GM23338 (cell line): Measurements from ENCODE around the gene FLRT2. TPM values are rescaled to one million over a fixed set of nuclear protein-coding genes. Genes with fewer than 3 reads are reported as not detected.

Source experiments
- ATAC-seq: fragments of 200-7000 bp; cut with Tn5 transposase; 3 replicates; pipeline ENCODE4 v1.9.1; 2020
- DNase-seq: peaks from one replicate; pipeline ENCODE4 v3.0.0-alpha.2; 2015; ENCODE audit warnings: low spot score
- H2AFZ ChIP-seq: fragments of 200-600 bp; sonication (generic); 2 replicates; pipeline ENCODE4 v1.8.0; 2016; ENCODE audit warnings: antibody characterized with exemption, mild to moderate bottlenecking, moderate library complexity
- H3F3A ChIP-seq: fragments of 200-600 bp; sonication (generic); replicated peaks from 2 replicates; pipeline ENCODE4 v1.8.0; 2017; ENCODE audit warnings: antibody characterized with exemption, mixed run types, low read depth
- H3K27ac ChIP-seq: fragments of 200-600 bp; sonication (generic); 2 replicates; pipeline ENCODE4 v1.6.1; 2016; ENCODE audit warnings: low read depth
- H3K27me3 ChIP-seq: fragments of 200-600 bp; sonication (generic); 2 replicates; pipeline ENCODE4 v1.8.0; 2016; ENCODE audit warnings: mild to moderate bottlenecking, mixed run types, moderate library complexity; ENCODE audit not compliant: insufficient read depth
- H3K36me3 ChIP-seq: fragments of 200-600 bp; sonication (generic); 2 replicates; pipeline ENCODE4 v1.8.0; 2016; ENCODE audit warnings: mild to moderate bottlenecking; ENCODE audit not compliant: insufficient read depth
- H3K4me1 ChIP-seq: fragments of 200-600 bp; sonication (generic); 2 replicates; pipeline ENCODE4 v1.8.0; 2016; ENCODE audit warnings: mild to moderate bottlenecking, moderate library complexity; ENCODE audit not compliant: insufficient read depth
- H3K4me2 ChIP-seq: fragments of 200-600 bp; sonication (generic); 2 replicates; pipeline ENCODE4 v1.7.1; 2017; ENCODE audit warnings: mixed run types
- H3K4me3 ChIP-seq: fragments of 200-600 bp; sonication (generic); 2 replicates; pipeline ENCODE4 v1.6.1; 2016; ENCODE audit warnings: mixed run types
- H3K79me2 ChIP-seq: fragments of 200-600 bp; sonication (generic); replicated peaks from 2 replicates; pipeline ENCODE4 v1.8.0; 2017; ENCODE audit warnings: mild to moderate bottlenecking; ENCODE audit not compliant: insufficient read depth
- H3K9me2 ChIP-seq: fragments of 200-600 bp; sonication (generic); 2 replicates; pipeline ENCODE4 v1.8.0; 2017; ENCODE audit not compliant: insufficient read depth
- H4K20me1 ChIP-seq: fragments of 200-600 bp; sonication (generic); replicated peaks from 2 replicates; pipeline ENCODE4 v1.8.0; 2017; ENCODE audit warnings: mild to moderate bottlenecking; ENCODE audit not compliant: insufficient read depth
- H3K27ac Mint-ChIP-seq: 2 replicates; pipeline ENCODE4 v1.8.0; 2020; ENCODE audit warnings: inconsistent platforms, mild to moderate bottlenecking, moderate library complexity, mixed read lengths
- H3K27me3 Mint-ChIP-seq: 3 replicates; pipeline ENCODE4 v1.8.0; 2022; ENCODE audit warnings: low read depth, mild to moderate bottlenecking, moderate library complexity, mixed read lengths, inconsistent platforms; ENCODE audit not compliant: insufficient read depth, poor library complexity
- H3K36me3 Mint-ChIP-seq: 3 replicates; pipeline ENCODE4 v1.8.0; 2021; ENCODE audit warnings: low read depth, mild to moderate bottlenecking, inconsistent platforms, moderate library complexity, mixed read lengths
- H3K4me1 Mint-ChIP-seq: 3 replicates; pipeline ENCODE4 v1.8.0; 2020; ENCODE audit warnings: mild to moderate bottlenecking, inconsistent platforms, mixed read lengths
- H3K4me3 Mint-ChIP-seq: 3 replicates; pipeline ENCODE4 v1.8.0; 2021; ENCODE audit warnings: moderate library complexity, mild to moderate bottlenecking, inconsistent platforms, mixed read lengths
- H3K9me3 Mint-ChIP-seq: 3 replicates; pipeline ENCODE4 v1.8.0; 2020; ENCODE audit warnings: moderate library complexity, mild to moderate bottlenecking, inconsistent platforms, mixed read lengths
- ETS1 ChIP-seq: IDR thresholded peaks from 2 replicates; pipeline ENCODE4 v1.6.1; 2016; ENCODE audit warnings: antibody characterized with exemption
- EZH2phosphoT487 ChIP-seq: fragments of 200-600 bp; sonication (generic); IDR thresholded peaks from one replicate; pipeline ENCODE4 v1.8.1; 2018; ENCODE audit warnings: antibody characterized with exemption; ENCODE audit not compliant: unreplicated experiment
- JUNB ChIP-seq: IDR thresholded peaks from one replicate; pipeline ENCODE4 v1.6.1; 2016; ENCODE audit warnings: antibody characterized with exemption; ENCODE audit not compliant: unreplicated experiment
- NANOG ChIP-seq: IDR thresholded peaks from 2 replicates; pipeline ENCODE4 v1.6.1; 2016; ENCODE audit warnings: antibody characterized with exemption, borderline replicate concordance
- REST ChIP-seq: IDR thresholded peaks from one replicate; pipeline ENCODE4 v1.6.1; 2018; ENCODE audit warnings: antibody characterized with exemption; ENCODE audit not compliant: unreplicated experiment
- STAT1 ChIP-seq: IDR thresholded peaks from one replicate; pipeline ENCODE4 v1.6.1; 2016; ENCODE audit warnings: antibody characterized with exemption; ENCODE audit not compliant: unreplicated experiment
- ZNF114 ChIP-seq: fragments of 250-450 bp; sonication (Bioruptor Pico); IDR thresholded peaks from 2 replicates; pipeline ENCODE4 v1.5.0; 2020; ENCODE audit warnings: mild to moderate bottlenecking, moderate library complexity
- ZNF331 ChIP-seq: fragments of 250-450 bp; sonication (Bioruptor Pico); IDR thresholded peaks from 2 replicates; pipeline ENCODE4 v1.5.0; 2020; ENCODE audit warnings: low read depth, mild to moderate bottlenecking, moderate library complexity
- ZNF462 ChIP-seq: fragments of 250-450 bp; sonication (Bioruptor Pico); IDR thresholded peaks from 2 replicates; pipeline ENCODE4 v1.5.0; 2020; ENCODE audit warnings: mild to moderate bottlenecking, moderate library complexity
- polyA plus RNA-seq: library from polyadenylated mRNA; unstranded; fragments of >200 nt; fragmentation: Nextera tagmentation; extraction: Ambion mirVana; gene quantifications from 2 replicates; pipeline ENCODE4 v1.2.1, GENCODE V29; 2016
- total RNA-seq: library from RNA; depleted of rRNA; stranded (reverse); fragments of >200 nt; shearing (Covaris generic); gene quantifications from 2 replicates; pipeline ENCODE4 v1.2.3, GENCODE V29; 2014

Gene FLRT2
- total and polyA plus RNA-seq, 2 experiments from 2014 or later, result 4.3 to 7.4 TPM

- TF ChIP-seq ZNF462 (CRISPR knock-in tag) (no peak), EZH2phosphoT487 (no peak), REST (no peak), JUNB (no peak), NANOG (no peak), STAT1 (no peak)
Measured at GRCh38 chr14:85578357-85578756, 48.4 kb downstream of the FLRT2 start (continued).

- Mint-ChIP-seq H3K36me3 (no peaks in the 10 kb centered on the region), H3K9me3 (no peaks in the 10 kb centered on the region; the same call in 2 of the 3 replicates), H3K27me3 (peaks cover 5% of the 10 kb centered on the region), H3K4me3 (no peak overlapping the region), H3K4me1 (peaks cover 44% of the 10 kb centered on the region), H3K27ac (no peak overlapping the region)
- H3F3A ChIP-seq, result no peaks in the 10 kb centered on the region
- no peaks in the 10 kb centered on the region for H3K36me3 ChIP-seq
- H2AFZ ChIP-seq, result no peak overlapping the region
- H4K20me1 ChIP-seq, result no peaks in the 10 kb centered on the region
- no peak for DNase-seq
- H3K4me3 ChIP-seq, result no peak overlapping the region
- no peak overlapping the region for H3K27ac ChIP-seq
- H3K9me2 ChIP-seq, result no peaks in the 10 kb centered on the region
- H3K4me1 ChIP-seq, result peaks cover 45% of the 10 kb centered on the region
- H3K79me2 ChIP-seq, result no peaks in the 10 kb centered on the region
- TF ChIP-seq ETS1 (no peak), ZNF114 (no peak), JUNB (no peak), REST (no peak), STAT1 (no peak), EZH2phosphoT487 (no peak), ZNF331 (CRISPR knock-in tag) (no peak)
- H3K27me3 ChIP-seq, result no peaks in the 10 kb centered on the region
- no peak for ATAC-seq
- no peak overlapping the region for H3K4me2 ChIP-seq
Measured at GRCh38 chr14:85578930-85579329, 49.0 kb downstream of the FLRT2 start.
